SH-SY5Y (cell line): ENCODE data around the gene CBLB.

ENCODE experiments used
- GATA2 ChIP-seq: IDR thresholded peaks from 2 replicates; pipeline ENCODE4 v1.6.1; 2011; ENCODE audit warnings: mild to moderate bottlenecking, low read depth, low read length
- GATA3 ChIP-seq: IDR thresholded peaks from 2 replicates; pipeline ENCODE4 v1.6.1; 2011; ENCODE audit warnings: low read depth, mild to moderate bottlenecking, low read length, moderate library complexity

DNA sequence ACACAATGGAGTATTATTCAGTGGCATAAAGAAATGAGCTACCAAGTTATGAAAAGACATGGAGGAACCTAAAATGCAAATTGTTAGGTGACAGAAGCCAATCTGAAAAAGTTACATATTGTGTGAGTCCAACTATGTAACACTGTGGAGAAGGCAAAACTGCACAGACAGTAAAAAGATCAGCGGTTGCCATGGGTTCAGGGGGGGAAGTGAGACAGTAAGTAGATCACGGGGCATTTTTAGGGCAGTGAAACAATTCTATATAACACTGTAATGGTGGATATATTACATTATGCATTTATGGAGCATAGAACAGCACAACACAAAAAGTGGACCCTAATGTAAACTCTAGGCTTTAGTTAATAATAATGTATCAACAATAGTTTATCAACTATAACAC, 17.6 kb downstream of the CBLB start:
- TF ChIP-seq GATA2 = no peak
- no peak for TF ChIP-seq GATA3
